Dermis microvascular lymphatic vessel endothelial cell (primary cell): ENCODE measurements around the gene COX7A1. TPM values are rescaled to one million over a fixed set of nuclear protein-coding genes. Genes with fewer than 3 reads are reported as not detected.
"Not testable (repeated sequence)": the region's sequence is repeated elsewhere in the genome, so short reads cannot be mapped to it uniquely, and the experiment has no call there.

Experiments used
- DNase-seq, 2 donors: peaks; one replicate each; pipeline versions ENCODE4 v3.0.0 to v3.0.0-alpha.2; 2010; ENCODE audit warnings: low read depth in 2 of 2
- total RNA-seq: library from RNA; depleted of rRNA; stranded (reverse); fragments of >200 nt; gene quantifications from 2 replicates; pipeline ENCODE4 v1.2.1, GENCODE V29; 2014

COX7A1 gene
- total RNA-seq, 1 donor from 2014 or later, result 77.4 TPM

- no peak for DNase-seq
Observed at GRCh38 chr19:36142046-36142445, 10.2 kb downstream of the COX7A1 start.

GRCh38 chr19:36141039-36141927, 11.0 kb downstream of the COX7A1 start:
- DNase-seq, result peak; percentile 74 to 88

- peak in 1 of 2 donors; percentile 80 for DNase-seq
Observed at GRCh38 chr19:36140304-36141038, 11.8 kb downstream of the COX7A1 start.

GRCh38 chr19:36139473-36140303, 12.6 kb downstream of the COX7A1 start, which contains the start of gene CAPNS1:
Gene CAPNS1, plus strand, starts transcription at chr19:36140066. Its CDS starts 946 bp downstream, at chr19:36141012.
- DNase-seq, result peak; percentile 92 to 97

GRCh38 chr19:36139120-36139472, 13.2 kb downstream of the COX7A1 start:
- no peak for DNase-seq

- DNase-seq, result peak in 1 of 2 donors; percentile 58
Observed at GRCh38 chr19:36136964-36137686, 15.1 kb downstream of the COX7A1 start.

GRCh38 chr19:36134867-36135266, 17.4 kb downstream of the COX7A1 start:
- not testable (repeated sequence) for DNase-seq

GRCh38 chr19:36131221-36131620, 21.0 kb downstream of the COX7A1 start:
- not testable (repeated sequence) for DNase-seq

- DNase-seq, result no peak
Observed at GRCh38 chr19:36128392-36128736, 23.9 kb downstream of the COX7A1 start.

GRCh38 chr19:36125557-36125956, 26.7 kb downstream of the COX7A1 start:
- DNase-seq, result no peak

GRCh38 chr19:36121486-36122124, 30.6 kb downstream of the COX7A1 start:
- DNase-seq, result no peak

GRCh38 chr19:36120984-36121358, 31.3 kb downstream of the COX7A1 start:
- DNase-seq, result no peak

GRCh38 chr19:36120092-36120983, 31.9 kb downstream of the COX7A1 start:
- DNase-seq, result no peak

- no peak for DNase-seq
Observed at GRCh38 chr19:36116344-36116637, 36.0 kb downstream of the COX7A1 start.

- no peak for DNase-seq
Observed at GRCh38 chr19:36115453-36116343, 36.5 kb downstream of the COX7A1 start, which contains the start of gene TBCB. Gene TBCB, plus strand, starts transcription at chr19:36115468. Its CDS starts 93 bp downstream, at chr19:36115561.

GRCh38 chr19:36114721-36115452, 37.4 kb downstream of the COX7A1 start, which contains the start of gene POLR2I:
Gene POLR2I, minus strand, starts transcription at chr19:36114875. Its CDS starts 19 bp downstream, at chr19:36114856.
- DNase-seq, result peak; percentile 99 to 100

- peak; percentile 14 to 39 for DNase-seq
Observed at GRCh38 chr19:36113894-36114720, 38.1 kb downstream of the COX7A1 start.
